ENCODE measurements around the gene BHLHA9. TPM values are rescaled to one million over a fixed set of nuclear protein-coding genes. Genes with fewer than 3 reads are reported as not detected.

BHLHA9 gene
- total RNA-seq, result not detected

GRCh38 chr17:1270210-1271029 lies at the start of gene BHLHA9:
BHLHA9 (plus strand) TSS chr17:1270444; CDS start chr17:1270564, 120 bp downstream.
- DNase-seq (ENCODE audit: low spot score), result no peak
- ATAC-seq (ENCODE audit: low FRiP score), result no peak

DNA sequence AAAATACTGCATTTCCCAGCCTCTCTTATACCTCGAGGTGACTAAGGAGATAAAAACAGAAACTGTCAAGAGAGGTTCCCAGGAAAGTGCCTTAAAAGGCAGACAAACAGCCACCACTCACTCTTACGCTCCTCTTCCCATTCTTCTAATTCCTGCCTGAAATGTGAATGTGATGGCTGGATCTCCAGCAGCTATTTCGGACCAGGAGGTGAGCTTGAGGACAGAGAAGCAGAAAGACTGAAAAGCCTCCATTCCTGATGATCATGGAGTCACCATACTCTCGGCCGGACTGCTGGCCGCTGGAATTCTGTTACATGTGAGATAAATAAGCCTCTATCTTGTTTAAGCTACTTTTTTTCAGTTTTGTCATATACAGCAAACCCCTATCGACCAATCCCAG lies 49.0 kb upstream of the BHLHA9 start:
- DNase-seq (ENCODE audit: low spot score) (no peak), ATAC-seq (ENCODE audit: low FRiP score) (no peak)
- TF ChIP-seq, protein P1, sequence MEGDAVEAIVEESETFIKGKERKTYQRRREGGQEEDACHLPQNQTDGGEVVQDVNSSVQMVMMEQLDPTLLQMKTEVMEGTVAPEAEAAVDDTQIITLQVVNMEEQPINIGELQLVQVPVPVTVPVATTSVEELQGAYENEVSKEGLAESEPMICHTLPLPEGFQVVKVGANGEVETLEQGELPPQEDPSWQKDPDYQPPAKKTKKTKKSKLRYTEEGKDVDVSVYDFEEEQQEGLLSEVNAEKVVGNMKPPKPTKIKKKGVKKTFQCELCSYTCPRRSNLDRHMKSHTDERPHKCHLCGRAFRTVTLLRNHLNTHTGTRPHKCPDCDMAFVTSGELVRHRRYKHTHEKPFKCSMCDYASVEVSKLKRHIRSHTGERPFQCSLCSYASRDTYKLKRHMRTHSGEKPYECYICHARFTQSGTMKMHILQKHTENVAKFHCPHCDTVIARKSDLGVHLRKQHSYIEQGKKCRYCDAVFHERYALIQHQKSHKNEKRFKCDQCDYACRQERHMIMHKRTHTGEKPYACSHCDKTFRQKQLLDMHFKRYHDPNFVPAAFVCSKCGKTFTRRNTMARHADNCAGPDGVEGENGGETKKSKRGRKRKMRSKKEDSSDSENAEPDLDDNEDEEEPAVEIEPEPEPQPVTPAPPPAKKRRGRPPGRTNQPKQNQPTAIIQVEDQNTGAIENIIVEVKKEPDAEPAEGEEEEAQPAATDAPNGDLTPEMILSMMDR (IDR thresholded peaks at IDR 0.05), result no peak

More at GRCh38 chr17:1270210-1271029, at the start of gene BHLHA9:
- TF ChIP-seq, protein P1 (IDR thresholded peaks at IDR 0.05), result no peak

DNA sequence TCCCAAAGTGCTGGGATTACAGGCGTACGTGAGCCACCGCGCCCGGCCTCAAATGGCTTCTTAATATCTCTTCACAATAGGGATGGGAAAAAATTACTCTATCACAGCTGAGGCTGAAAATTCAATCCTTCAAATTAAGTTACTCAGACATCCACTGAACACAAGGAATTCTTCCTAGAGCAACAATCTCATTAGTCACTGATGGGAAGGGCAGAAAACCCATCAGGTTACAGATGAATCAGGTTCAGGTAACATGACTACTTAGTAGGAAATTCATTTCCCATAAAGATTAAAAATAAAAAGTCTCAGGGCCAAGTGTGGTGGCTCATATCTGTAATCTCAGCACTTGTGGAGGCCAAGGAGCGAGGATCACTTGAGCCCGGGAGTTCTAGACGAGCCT lies 47.9 kb upstream of the BHLHA9 start:
- TF ChIP-seq, protein P1 (IDR thresholded peaks at IDR 0.05), result no peak
- DNase-seq (ENCODE audit: low spot score) (no peak), ATAC-seq (ENCODE audit: low FRiP score) (no peak)

GRCh38 chr17:1223662-1224061 lies 46.6 kb upstream of the BHLHA9 start:
- DNase-seq (ENCODE audit: low spot score), result no peak
- TF ChIP-seq, protein P1 (IDR thresholded peaks at IDR 0.05), result no peak
- ATAC-seq (ENCODE audit: low FRiP score), result no peak

GRCh38 chr17:1224330-1224729 lies 45.9 kb upstream of the BHLHA9 start:
- TF ChIP-seq, protein P1 (IDR thresholded peaks at IDR 0.05), result no peak
- DNase-seq (ENCODE audit: low spot score) (no peak), ATAC-seq (ENCODE audit: low FRiP score) (no peak)

- no peak for DNase-seq (ENCODE audit: low spot score)
- TF ChIP-seq, protein P1 (IDR thresholded peaks at IDR 0.05), result no peak
- no peak for ATAC-seq (ENCODE audit: low FRiP score)
Measured at GRCh38 chr17:1226308-1226707, 43.9 kb upstream of the BHLHA9 start.

GRCh38 chr17:1227365-1227764 lies 42.9 kb upstream of the BHLHA9 start:
- TF ChIP-seq, protein P1 (IDR thresholded peaks at IDR 0.05), result no peak
- DNase-seq (ENCODE audit: low spot score) (no peak), ATAC-seq (ENCODE audit: low FRiP score) (no peak)
